ENCODE measurements around the gene SGCB.

The SGCB gene

GRCh38 chr4:52017814-52018213 is 20.3 kb downstream of the SGCB start:
- no peak for DNase-seq

GRCh38 chr4:52016981-52017380 is 21.1 kb downstream of the SGCB start:
- DNase-seq, result no peak

- DNase-seq, result no peak
Measured at GRCh38 chr4:52015366-52015765, 22.7 kb downstream of the SGCB start.

GRCh38 chr4:52014903-52015302 is 23.2 kb downstream of the SGCB start:
- DNase-seq, result no peak

- DNase-seq, result no peak
Measured at GRCh38 chr4:52012651-52013050, 25.4 kb downstream of the SGCB start.

- no peak for DNase-seq
Measured at GRCh38 chr4:52010986-52011385, 27.1 kb downstream of the SGCB start.

GRCh38 chr4:52006887-52007286 is 31.2 kb downstream of the SGCB start:
- DNase-seq, result no peak

- DNase-seq, result no peak
Measured at GRCh38 chr4:52005604-52006273, 32.4 kb downstream of the SGCB start.

- DNase-seq, result no peak
Measured at GRCh38 chr4:52004414-52004813, 33.7 kb downstream of the SGCB start.

- DNase-seq, result no peak
Measured at GRCh38 chr4:52001616-52002015, 36.5 kb downstream of the SGCB start.

- no peak for DNase-seq
Measured at GRCh38 chr4:51999250-51999649, 38.8 kb downstream of the SGCB start.

- no peak for DNase-seq
Measured at GRCh38 chr4:51998837-51999236, 39.3 kb downstream of the SGCB start.

- DNase-seq, result no peak
Measured at GRCh38 chr4:51997647-51998046, 40.5 kb downstream of the SGCB start.

GRCh38 chr4:51995647-51996220 is 42.4 kb downstream of the SGCB start:
- DNase-seq, result no peak
